GM18502 (cell line): ENCODE measurements around the gene PSMA2.
A peak's percentile ranks its signal among the peaks of the same experiment; 100 is the strongest.

Source experiments
- ATAC-seq: cut with Tn5 transposase; IDR thresholded peaks from one replicate; pipeline ENCODE4 v1.9.1; 2021; ENCODE audit warnings: mild to moderate bottlenecking; ENCODE audit not compliant: unreplicated experiment, poor library complexity

The PSMA2 gene

DNA sequence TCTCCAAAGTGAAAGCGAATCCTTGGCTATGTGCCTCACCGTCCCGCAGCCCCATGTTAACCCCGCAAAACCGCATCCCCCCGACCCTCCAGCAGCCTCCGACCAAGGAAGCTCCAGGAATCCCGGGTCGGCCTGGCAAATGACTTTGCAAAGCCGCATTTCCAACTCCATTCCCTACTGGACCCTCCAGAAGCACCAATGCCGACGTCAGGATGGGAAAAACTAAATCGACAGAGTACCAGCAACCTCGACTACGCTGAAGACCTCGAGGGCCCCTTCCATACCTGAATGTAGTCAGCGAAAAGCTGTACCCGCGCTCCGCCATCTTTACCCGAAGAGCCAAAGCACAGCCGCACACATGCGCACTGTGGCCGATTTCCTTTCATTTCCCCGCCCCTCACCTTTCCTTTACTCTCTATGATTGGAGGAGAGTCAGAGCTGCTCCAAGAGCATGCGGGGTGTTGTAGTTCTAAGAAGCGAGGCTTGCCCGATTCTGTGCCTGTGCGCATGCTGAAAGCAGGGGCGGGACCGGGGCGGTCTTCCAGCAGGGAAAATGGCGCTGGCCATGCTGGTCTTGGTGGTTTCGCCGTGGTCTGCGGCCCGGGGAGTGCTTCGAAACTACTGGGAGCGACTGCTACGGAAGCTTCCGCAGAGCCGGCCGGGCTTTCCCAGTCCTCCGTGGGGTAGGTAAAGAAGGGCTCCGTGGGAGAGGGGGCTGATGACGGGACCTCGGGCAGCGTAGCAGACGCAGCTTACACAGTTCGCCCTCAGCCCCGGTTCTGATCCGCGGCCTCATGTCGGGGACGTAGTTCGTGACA, at the start of gene PSMA2, which contains the start of gene MRPL32:
Gene PSMA2 (minus strand): TSS at position 341 of the 818 bp plus-strand sequence. CDS start 16 bp downstream, at position 325.
Gene MRPL32 (plus strand): TSS at position 543 of the 818 bp plus-strand sequence. CDS start 11 bp downstream, at position 554.
- peak; percentile 100 for ATAC-seq

DNA sequence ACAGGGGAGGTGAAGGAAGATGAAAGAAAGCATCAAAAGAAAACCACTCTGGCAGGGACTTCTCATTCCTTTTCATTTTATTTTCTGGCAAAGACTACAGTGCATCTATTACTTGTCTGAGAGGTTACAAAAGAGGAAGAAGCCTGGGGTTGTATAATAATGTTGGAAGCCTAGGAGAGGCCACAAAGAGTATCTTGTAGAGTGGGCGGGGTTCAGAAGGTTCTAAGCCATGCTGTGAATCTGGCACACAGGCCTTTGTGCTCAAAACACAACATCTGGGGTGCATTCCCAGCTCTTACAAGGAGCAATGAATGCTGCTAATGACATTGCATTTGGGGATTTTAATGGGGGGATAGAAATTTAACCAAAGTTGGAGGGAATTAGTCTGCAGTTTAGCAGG, 49.6 kb upstream of the PSMA2 start:
- no peak for ATAC-seq

DNA sequence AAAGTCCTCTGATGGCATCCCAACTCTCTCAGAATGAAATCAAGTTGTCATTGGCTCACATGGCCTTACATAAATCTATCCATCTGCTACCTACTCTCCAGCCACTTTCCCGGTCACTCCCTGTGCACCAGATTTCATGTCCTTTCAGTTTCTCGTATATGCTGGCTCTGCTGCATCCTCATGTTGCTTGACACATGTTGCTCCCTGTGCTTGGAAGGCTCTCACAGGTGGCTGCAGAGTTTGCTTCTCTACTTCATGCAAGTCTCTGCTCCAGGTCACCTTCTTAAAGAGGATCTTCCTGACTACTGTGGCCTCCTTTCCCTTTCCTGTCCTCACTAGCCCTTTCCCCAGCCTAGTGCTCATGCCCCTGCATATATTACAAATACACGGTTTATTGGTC, 48.5 kb upstream of the PSMA2 start:
- no peak for ATAC-seq

DNA sequence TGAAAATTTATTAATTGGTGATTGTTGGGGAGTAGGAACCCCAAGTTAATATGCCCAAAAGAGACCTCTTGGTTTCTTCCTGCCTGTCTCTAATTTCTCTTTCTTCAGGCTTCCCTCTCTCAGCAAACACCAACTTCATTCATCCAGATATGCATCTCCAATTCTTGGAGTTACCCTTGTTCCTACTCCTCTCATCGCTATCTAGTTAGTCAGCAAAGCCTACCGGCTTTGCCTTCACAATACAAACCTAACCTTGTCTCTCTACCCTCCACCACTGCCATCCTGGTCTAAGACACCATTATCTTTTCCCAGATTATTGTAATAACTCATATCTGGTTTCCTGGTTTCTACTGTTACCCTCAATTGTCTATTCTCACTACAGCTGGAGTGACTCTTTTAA, 48.1 kb upstream of the PSMA2 start:
- ATAC-seq: no peak

DNA sequence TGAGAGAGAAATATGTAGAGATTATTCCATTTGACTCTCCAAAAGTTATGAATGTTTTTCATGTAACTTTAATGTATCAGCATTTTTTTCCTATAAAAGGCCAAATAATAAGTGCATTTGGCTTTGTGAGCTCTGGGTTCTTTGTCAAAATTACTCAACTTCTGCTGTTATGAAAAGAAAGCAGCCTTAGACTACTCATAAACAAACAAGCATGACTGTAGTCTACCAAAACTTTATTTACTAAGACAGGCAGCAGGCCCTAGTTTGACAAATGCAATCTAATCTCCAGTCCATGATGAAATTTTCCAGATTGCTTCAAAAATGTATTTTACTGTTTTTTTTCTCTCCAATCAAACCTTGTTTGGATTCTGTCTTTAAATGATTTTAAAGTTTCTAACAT, 46.5 kb upstream of the PSMA2 start:
- ATAC-seq: no peak

DNA sequence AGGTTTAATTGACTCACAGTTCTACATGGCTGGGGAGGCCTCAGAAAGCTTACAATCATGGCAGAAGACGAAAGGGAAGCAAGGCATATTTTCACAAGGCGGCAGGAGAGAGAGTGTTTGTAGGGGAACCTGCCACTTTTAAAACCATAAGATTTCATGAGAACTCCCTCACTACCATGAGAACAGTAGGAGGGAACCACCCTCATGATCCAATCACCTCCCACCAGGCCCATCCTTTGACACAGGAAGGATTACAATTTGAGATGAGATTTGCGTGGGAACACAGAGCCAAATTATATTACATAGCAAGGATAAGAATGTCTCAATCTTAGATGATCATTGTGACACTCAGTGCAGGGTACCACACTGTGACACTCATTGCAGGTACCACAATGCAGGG, 44.4 kb upstream of the PSMA2 start:
- no peak for ATAC-seq

DNA sequence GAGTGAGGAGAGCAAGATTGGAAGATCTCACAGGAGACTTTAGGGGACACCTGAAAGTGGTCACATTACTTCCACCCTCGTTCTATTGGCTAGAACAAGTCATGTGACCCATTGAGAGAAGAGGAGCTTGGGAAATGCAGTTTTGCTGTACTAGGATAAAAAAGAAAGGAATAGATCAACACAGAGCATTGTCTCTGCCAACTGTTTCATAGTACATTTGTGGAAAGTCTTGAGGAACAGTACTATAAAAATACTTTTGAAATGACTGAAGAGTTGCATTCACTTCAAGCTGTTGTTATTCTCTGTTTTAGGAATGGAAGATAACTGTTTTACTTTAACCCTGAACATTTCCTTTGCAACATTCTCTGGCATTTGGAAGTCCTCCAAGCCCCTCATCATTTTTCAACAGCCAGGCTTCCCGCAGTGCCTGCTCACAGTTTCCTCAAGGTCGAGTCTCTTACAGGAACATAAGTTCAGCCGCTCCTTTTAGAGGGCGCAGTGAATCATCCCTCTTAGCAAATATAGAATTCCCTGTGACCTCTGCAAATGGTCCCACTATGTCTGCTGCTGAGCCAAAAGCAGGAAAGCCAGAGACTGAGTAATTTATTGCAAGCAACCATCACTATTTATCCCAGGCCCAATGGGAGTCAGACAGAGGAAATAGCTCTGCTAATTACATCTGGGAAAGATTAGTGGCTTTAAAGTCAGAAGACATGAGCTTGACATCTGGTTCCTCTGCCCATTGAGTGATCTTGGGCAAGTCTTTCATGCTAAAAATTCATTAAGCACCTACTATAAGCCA, 40.9 kb upstream of the PSMA2 start:
- no peak for ATAC-seq

DNA sequence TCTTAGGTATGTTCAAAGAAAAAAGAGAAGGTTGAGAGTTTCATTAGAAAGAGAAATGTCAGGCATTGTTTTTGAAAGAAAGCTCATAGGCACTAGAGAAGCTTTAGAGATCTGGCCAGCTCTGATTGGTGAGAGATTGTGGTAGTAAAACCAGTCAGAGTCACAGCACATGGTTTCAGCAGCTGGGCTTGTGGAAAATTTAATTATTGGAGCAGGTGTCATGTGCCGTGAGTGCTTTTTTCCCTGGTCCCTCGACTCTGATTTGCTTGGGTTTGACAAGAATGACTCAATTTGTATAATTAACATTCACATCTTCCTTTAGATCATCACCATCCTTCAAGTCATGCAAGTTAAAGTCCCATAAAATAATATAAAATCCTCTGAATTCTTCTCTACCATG, 35.4 kb upstream of the PSMA2 start:
- no peak for ATAC-seq

DNA sequence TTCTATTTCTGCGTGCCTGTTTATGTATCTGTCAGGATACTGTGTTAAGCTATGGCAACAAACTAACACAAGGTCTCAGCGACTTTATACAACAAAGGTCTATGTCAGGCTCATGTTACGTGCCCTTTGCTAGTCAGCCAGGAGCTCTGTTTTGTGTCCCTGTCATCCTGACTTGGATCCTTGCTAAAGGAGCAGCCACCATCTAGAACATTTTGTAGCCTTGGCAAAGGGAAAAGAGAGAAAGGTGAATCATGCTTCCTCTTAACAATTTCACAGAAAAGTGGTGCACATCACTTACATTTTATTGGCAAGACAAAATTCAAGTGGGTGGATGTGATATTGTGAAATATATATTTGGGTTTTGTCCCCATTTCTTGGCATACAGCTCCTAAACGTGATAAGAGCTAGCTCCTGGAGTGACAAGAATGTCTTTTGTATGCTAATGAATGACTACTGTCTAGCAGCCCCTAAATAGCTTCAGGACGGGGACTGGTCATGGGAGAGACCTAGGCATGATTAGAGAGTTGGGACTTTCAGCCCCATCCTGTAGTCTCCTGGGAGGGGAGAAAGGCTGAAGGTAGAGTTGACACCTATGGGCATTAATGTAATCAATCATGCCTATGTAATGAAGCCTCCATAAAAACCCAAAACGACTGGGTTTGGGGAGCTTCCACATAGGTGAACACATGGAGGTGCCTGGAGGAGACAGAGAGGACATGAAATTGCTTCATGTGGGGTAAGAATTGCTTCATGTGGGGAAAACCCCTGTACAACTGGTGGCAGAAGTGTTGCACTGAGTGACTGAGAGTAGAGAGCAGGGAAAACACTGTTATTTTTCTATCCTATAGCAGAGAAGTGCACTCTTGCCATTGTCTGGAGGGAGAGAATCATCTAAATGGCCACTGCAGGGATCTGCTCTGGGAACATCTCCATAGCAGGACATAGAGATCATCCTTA, 33.2 kb upstream of the PSMA2 start:
- ATAC-seq: no peak

DNA sequence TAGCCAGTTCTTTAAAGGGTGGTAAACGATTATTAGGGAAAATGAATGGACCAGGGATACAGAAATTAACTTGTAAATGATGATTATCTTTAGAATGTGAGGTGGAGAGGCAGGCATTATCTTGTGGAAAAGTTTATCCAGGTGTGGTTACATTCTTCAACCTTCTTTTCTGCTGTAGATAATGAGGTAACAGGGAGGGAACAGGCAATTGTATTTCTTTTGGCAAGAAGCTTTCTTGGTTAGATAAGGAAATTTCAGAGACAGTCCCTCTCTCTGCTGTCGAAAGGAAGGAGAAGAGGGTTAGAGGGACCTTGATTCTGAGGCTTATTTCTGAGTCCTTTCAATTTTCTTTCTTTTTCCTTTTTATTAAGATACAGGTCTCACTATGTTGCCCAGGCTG, 32.3 kb upstream of the PSMA2 start:
- ATAC-seq: no peak

DNA sequence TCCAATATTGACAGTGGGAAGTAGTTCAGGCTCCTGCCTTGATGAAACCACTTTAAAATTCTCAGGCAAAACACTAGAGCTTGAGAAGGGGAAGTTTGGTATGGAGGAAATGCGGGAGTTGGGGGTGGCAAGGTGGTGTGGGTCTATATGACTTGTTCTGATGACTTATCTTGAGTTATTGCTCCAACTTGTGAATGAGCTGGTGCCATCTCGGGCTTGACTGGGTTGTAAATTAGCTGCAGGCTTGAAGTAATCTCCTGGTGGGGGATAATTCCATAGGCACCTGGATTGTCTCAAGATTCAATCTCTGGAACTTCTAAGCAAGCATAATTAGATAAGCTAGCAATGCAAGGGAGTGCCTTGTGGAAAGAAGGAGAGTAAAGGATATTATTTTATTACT, 29.2 kb upstream of the PSMA2 start:
- no peak for ATAC-seq

DNA sequence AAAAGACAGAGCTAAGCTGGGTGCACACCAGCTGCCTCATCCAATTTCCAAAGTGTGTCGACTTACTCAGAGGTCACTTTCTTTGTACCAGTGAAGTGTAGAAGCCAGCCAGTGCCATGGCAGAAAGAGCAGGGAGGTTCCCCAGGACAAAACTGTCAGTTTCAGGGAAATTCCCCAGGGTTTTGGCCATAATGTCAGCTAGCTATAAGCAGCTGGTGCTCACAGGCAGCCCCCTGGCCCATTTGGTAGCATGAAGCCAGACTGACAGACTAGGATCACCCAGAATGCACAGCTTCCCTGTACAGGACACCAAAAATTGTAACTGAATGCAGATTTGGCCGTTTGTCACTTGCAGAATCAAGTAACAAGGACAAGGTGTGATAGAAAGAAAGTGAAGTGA, 28.8 kb upstream of the PSMA2 start:
- no peak for ATAC-seq

DNA sequence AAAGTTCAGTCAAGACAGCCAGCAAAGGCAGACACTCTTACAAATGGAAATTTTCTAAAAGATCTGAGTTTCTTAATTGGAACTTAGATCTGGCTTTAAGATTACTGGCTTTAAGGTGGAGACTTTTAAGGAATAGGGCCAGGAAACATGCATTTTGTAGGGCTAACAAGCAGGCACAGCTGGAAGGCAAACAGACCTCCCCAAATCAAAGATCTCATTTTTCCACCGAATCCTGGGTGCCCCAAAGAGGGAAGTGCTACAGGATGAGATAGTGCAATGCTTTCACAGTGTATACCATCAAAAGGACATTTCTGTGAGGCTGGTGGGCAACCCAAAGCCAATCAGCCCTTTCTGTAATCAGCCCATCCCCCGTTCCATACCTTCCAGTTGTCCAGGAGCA, 27.6 kb upstream of the PSMA2 start:
- no peak for ATAC-seq

DNA sequence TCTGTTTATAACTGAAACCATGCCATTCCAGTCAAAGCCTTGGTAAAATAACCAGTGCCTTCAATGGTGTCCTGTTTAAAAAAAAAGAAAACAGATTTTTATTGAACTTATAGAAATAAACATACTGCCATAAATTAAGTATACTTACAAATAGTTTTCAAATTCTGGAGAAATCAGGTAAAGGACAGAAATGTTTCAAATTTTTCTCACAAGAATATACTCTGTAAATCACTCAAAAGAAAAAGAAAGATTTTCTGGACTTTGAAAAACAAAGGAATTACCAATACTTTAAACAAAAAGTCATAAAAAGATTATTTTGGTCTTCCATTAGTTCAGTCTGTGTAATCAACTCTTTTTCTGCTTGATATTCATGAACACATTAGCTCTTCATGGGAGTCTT, 24.1 kb upstream of the PSMA2 start:
- no peak for ATAC-seq

DNA sequence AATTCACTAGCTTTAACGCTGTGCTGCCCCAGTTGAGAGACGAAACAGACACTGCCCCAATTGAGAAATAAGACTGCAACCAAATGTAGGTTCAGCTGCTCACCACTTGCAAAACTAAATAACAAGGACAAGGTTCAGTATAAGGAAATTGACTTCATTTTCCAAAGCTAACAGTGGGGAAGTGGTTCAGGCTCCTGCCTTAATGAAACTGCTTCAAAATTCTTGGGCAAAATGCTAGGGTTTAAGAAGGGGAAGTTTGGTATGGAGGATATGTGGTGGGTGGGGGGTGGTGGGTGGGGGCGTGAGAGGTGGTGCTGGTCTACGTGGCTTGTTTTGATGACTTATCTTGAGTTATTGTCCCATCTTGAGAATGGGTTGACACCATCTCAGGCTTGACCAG, 22.0 kb upstream of the PSMA2 start:
- ATAC-seq: no peak

DNA sequence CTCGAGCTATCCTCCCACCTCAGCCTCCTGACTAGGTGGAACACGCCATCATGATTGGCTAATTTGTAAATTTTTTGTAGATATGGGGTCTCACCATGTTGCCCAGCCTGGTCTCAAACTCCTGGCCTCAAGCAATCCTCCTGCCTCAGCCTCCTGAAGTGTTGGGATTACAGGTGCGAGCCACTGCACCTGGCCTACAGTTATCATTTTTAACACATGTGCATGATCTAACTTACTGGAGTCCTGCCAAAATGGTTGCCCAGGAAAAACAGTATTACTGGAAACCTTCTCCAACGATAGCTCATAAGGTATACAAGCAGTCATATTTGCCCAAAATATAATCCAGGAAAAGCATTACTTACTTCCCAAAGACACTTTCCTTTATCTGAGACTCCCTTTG, 20.4 kb upstream of the PSMA2 start:
- no peak for ATAC-seq

DNA sequence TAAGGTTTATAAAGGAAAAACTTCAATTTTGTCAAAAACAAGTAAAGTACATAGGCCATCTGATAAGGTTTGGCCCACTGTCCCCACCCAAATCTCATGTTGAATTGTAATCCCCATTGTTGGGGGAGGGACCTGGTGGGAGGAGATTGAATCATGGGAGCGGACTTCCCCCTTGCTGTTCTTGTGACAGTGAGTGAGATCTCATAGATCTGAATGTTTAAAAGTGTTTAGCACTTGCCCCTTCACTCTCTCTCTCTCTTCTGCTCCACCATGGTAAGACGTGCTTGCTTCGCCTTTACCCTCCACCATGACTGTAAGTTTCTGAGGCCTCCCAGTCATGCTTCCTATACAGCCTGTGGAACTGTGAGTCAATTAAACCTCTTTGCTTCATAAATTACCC, 18.4 kb upstream of the PSMA2 start:
- no peak for ATAC-seq

DNA sequence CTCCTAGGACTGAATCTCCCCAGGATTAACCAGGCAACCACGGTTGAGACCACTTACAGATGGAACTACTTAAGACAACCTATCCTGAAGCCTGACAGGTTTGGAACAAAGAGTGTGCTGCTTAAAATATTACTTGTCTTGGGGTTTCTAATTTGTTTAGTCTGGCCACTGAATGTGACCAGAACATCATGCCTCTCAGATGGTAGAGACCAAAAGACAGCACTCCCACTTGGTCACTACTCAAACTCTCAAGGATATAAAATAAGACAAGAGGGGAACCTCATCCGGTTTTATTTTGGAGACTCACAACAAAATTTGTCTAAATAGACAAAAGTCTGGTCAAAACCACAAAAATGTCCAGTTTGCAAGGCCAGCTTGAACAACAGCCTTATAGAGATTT, 15.5 kb upstream of the PSMA2 start:
- no peak for ATAC-seq

DNA sequence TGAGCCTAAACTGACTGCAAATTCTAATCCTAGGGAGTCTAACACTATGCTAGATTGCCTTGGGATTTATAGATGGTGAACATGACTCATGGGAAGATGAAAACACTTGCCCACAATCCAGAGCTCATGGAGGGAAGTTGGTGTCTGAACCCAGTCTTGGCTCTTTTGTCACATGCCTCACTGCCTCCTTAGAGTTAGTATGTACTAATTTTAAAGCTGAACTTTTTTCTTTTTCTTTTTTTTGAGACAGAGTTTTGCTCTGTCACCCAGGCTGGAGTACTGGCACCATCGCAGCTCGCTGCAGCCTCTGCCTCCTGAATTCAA, 14.6 kb upstream of the PSMA2 start:
- ATAC-seq: no peak

DNA sequence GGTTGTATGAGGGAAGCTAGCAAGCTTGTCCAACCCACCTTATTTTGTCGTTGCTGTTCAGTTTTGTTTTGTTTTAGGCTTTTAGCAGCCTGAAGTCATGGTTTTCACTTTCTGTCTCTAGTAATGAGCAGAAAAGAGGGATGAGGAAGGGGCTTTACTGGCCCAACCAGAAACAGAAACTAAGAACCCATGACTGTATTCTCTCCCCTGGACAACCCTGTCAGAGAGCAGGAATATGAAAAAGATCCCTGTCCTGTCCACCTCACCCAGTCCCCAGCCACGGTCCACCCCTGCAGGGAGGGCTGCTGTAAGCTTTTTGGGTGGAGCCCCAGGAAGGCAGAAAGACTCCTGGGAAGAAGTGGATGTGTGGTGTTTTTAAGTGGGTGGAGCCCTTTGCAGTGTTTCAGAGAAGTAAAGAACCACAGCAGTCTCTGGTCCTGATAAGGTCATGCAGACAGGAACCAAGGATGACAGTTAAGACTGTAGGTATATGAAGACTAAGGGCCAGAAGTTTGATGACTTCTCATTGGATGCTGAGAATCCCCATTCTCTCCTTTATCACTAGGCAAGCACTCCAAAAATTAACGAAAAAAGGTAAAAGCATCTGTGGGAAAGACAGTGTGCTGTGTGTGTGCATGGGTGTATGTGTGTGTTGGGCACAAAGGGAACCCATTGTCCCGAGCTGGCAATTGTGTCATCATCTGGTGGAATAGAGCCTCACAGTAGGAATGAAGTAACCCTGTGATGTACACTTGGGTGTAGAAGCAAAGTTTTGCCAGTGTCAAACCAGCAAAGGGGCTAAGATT, 14.1 kb upstream of the PSMA2 start:
- peak; percentile 77 for ATAC-seq
